HEK293 (cell line): ENCODE results near the gene ACTL6B.

Experiments used
- GLI2 ChIP-seq: fragments of 450-650 bp; formaldehyde crosslinking; IDR thresholded peaks from 2 replicates; pipeline ENCODE4; 2017; ENCODE audit warnings: missing biosample characterization, missing genetic modification characterization, low read depth, borderline replicate concordance
- PATZ1 ChIP-seq: fragments of 450-650 bp; formaldehyde crosslinking; IDR thresholded peaks from 2 replicates; pipeline ENCODE4 v1.5.1; 2016; ENCODE audit warnings: missing biosample characterization, missing genetic modification characterization
- PRDM10 ChIP-seq: fragments of 450-650 bp; formaldehyde crosslinking; IDR thresholded peaks from 2 replicates; pipeline ENCODE4 v1.5.1; 2016; ENCODE audit warnings: missing biosample characterization, missing genetic modification characterization
- SP3 ChIP-seq: fragments of 450-650 bp; formaldehyde crosslinking; IDR thresholded peaks from 2 replicates; pipeline ENCODE4 v1.5.1; 2016; ENCODE audit warnings: missing biosample characterization, missing genetic modification characterization
- ZBTB10 ChIP-seq: fragments of 450-650 bp; formaldehyde crosslinking; IDR thresholded peaks from 2 replicates; pipeline ENCODE4 v1.5.1; 2016; ENCODE audit warnings: missing biosample characterization, missing genetic modification characterization
- ZBTB11 ChIP-seq: fragments of 450-650 bp; formaldehyde crosslinking; conservative IDR thresholded peaks from 2 replicates; pipeline ENCODE4 v1.5.1; 2016; ENCODE audit warnings: low read depth, missing biosample characterization, missing genetic modification characterization
- ZBTB6 ChIP-seq: fragments of 450-650 bp; formaldehyde crosslinking; IDR thresholded peaks from 2 replicates; pipeline ENCODE4 v1.5.1; 2017; ENCODE audit warnings: missing biosample characterization, missing genetic modification characterization
- ZFHX2 ChIP-seq: fragments of 450-650 bp; formaldehyde crosslinking; conservative IDR thresholded peaks from 2 replicates; pipeline ENCODE4 v1.5.1; 2016; ENCODE audit warnings: missing biosample characterization, missing genetic modification characterization
- ZIC2 ChIP-seq: fragments of 450-650 bp; formaldehyde crosslinking; IDR thresholded peaks from 2 replicates; pipeline ENCODE4 v1.5.1; 2016; ENCODE audit warnings: missing biosample characterization, missing genetic modification characterization
- ZNF112 ChIP-seq: fragments of 450-650 bp; formaldehyde crosslinking; IDR thresholded peaks from 2 replicates; pipeline ENCODE4 v1.5.0; 2017; ENCODE audit warnings: missing biosample characterization, missing genetic modification characterization
- ZNF2 ChIP-seq: fragments of 450-650 bp; formaldehyde crosslinking; IDR thresholded peaks from 2 replicates; pipeline ENCODE4 v1.5.1; 2016; ENCODE audit warnings: missing biosample characterization, missing genetic modification characterization
- ZNF302 ChIP-seq: fragments of 450-650 bp; formaldehyde crosslinking; IDR thresholded peaks from 2 replicates; pipeline ENCODE4 v1.5.1; 2016; ENCODE audit warnings: missing biosample characterization, missing genetic modification characterization, low read depth
- ZNF324 ChIP-seq: fragments of 450-650 bp; formaldehyde crosslinking; IDR thresholded peaks from 2 replicates; pipeline ENCODE4 v1.5.1; 2016; ENCODE audit warnings: missing biosample characterization, missing genetic modification characterization
- ZNF366 ChIP-seq: fragments of 450-650 bp; formaldehyde crosslinking; conservative IDR thresholded peaks from 2 replicates; pipeline ENCODE4 v1.5.1; 2016; ENCODE audit warnings: missing biosample characterization, missing genetic modification characterization
- ZNF391 ChIP-seq: fragments of 450-650 bp; formaldehyde crosslinking; IDR thresholded peaks from 2 replicates; pipeline ENCODE4 v1.5.1; 2016; ENCODE audit warnings: low read depth, missing biosample characterization, missing genetic modification characterization, borderline replicate concordance
- ZNF473 ChIP-seq: fragments of 450-650 bp; formaldehyde crosslinking; IDR thresholded peaks from 2 replicates; pipeline ENCODE4 v1.5.1; 2017; ENCODE audit warnings: missing biosample characterization, missing genetic modification characterization
- ZNF501 ChIP-seq: fragments of 450-650 bp; formaldehyde crosslinking; IDR thresholded peaks from 2 replicates; pipeline ENCODE4 v1.5.1; 2016; ENCODE audit warnings: missing biosample characterization, missing genetic modification characterization
- ZNF513 ChIP-seq: fragments of 450-650 bp; IDR thresholded peaks from 2 replicates; pipeline ENCODE4 v1.5.1; 2018; ENCODE audit warnings: missing biosample characterization, missing genetic modification characterization
- ZNF629 ChIP-seq: fragments of 450-650 bp; formaldehyde crosslinking; IDR thresholded peaks from 2 replicates; pipeline ENCODE4 v1.5.1; 2017; ENCODE audit warnings: missing biosample characterization, missing genetic modification characterization
- ZNF658 ChIP-seq: fragments of 450-650 bp; formaldehyde crosslinking; IDR thresholded peaks from 2 replicates; pipeline ENCODE4; 2016; ENCODE audit warnings: missing biosample characterization, missing genetic modification characterization
- ZNF792 ChIP-seq: fragments of 450-650 bp; formaldehyde crosslinking; IDR thresholded peaks from 2 replicates; pipeline ENCODE4 v1.5.1; 2016; ENCODE audit warnings: missing biosample characterization, missing genetic modification characterization
- ZSCAN30 ChIP-seq: fragments of 450-650 bp; IDR thresholded peaks from 2 replicates; pipeline ENCODE4 v1.5.1; 2018; ENCODE audit warnings: missing biosample characterization, mild to moderate bottlenecking, missing genetic modification characterization, moderate library complexity
- ZXDB ChIP-seq: fragments of 450-650 bp; formaldehyde crosslinking; IDR thresholded peaks from 2 replicates; pipeline ENCODE4 v1.5.1; 2016; ENCODE audit warnings: missing biosample characterization, missing genetic modification characterization

Gene ACTL6B

GRCh38 chr7:100604028-100604975, 51.9 kb downstream of the ACTL6B start (continued):
- TF ChIP-seq ZBTB10 (tag by site-specific recombination) (peak; percentile 92), ZNF629 (peak; percentile 24), ZNF366 (tag by site-specific recombination) (0 out of 2 replicates have a peak, but pooled peaks have one; percentile 12), ZBTB6 (no peak), ZNF324 (tag by site-specific recombination) (0 out of 2 replicates have a peak, but pooled peaks have one; percentile 16), ZNF513 (no peak), SP3 (tag by site-specific recombination) (peak; percentile 74), ZNF473 (tag by site-specific recombination) (no peak), GLI2 (tag by site-specific recombination) (no peak), ZNF2 (0 out of 2 replicates have a peak, but pooled peaks have one; percentile 17), ZNF391 (tag by site-specific recombination) (0 out of 2 replicates have a peak, but pooled peaks have one; percentile 36), ZSCAN30 (tag by site-specific recombination) (0 out of 2 replicates have a peak, but pooled peaks have one; percentile 12), ZNF302 (tag by site-specific recombination) (no peak), ZNF501 (tag by site-specific recombination) (0 out of 2 replicates have a peak, but pooled peaks have one; percentile 20), ZXDB (tag by site-specific recombination) (0 out of 2 replicates have a peak, but pooled peaks have one; percentile 37), ZNF658 (tag by site-specific recombination) (no peak), ZBTB11 (peak; percentile 22; the same call in 1 of the 2 replicates), ZNF792 (tag by site-specific recombination) (no peak), ZNF112 (tag by site-specific recombination) (no peak), ZFHX2 (peak; percentile 75), ZIC2 (tag by site-specific recombination) (peak; percentile 81), PRDM10 (tag by site-specific recombination) (peak; percentile 80), PATZ1 (tag by site-specific recombination) (peak; percentile 89)
